Measurements from ENCODE around the gene OXER1. TPM values are rescaled to one million over a fixed set of nuclear protein-coding genes. Genes with fewer than 3 reads are reported as not detected.

OXER1 gene
- total and polyA plus RNA-seq, 2 of the 13 experiments (the other 11 are each of a cell fraction or from before 2014, with no cell fraction given), result 8.0 to 9.0 TPM

DNA sequence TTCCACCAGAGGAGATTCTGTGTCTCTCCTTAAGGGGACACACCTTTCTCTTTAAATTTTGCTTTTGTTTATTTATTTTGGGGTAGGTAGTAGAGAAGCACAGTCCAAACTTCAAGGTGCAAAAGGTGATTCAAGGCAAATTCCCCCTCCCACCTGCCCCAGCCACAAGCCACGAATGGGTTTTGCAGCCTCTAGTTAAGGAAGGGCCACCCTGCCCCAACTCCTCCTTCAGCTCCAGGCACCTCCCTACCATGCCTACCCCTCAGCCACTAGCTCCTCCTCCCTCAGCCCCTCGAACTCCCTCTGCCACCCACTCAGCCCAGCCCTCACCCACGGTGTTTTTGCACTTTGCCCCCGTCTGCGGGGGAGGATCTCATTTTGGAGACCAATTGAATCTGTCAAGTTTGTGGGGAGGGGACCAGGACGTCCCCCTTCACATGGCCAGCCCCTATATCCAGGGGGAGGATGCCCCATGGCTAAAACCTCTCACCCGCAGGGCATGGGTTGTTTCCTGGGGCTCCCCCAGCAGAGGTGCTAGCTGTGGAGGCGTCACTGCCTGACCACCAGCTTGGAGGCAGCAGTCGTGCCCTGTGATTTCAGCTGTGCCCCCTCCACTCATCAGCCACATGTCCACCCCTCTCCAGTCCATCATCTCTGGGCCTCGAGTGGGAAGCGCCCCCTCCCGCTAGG lies 24.0 kb upstream of the OXER1 start (continued):
- TF ChIP-seq CBX1 (IDR thresholded peaks at IDR 0.05; ENCODE audit: low read depth) (no peak), ATAD3A (CRISPR knock-in tag; IDR thresholded peaks at IDR 0.05) (no peak), NFYC (CRISPR knock-in tag; IDR thresholded peaks at IDR 0.05) (0 out of 2 replicates have a peak, but pooled peaks have one; percentile 13), ZMAT3 (CRISPR knock-in tag; conservative IDR thresholded peaks at IDR 0.05) (no peak), NR1H2 (CRISPR knock-in tag; IDR thresholded peaks at IDR 0.05; ENCODE audit: borderline replicate concordance, low read depth) (no peak), NCOA2 (CRISPR knock-in tag; IDR thresholded peaks at IDR 0.05) (0 out of 2 replicates have a peak, but pooled peaks have one; percentile 44), RXRB (CRISPR knock-in tag; IDR thresholded peaks at IDR 0.05; ENCODE audit: borderline replicate concordance) (peak; percentile 67; the same call in 1 of the 2 replicates), ZFX (CRISPR knock-in tag; IDR thresholded peaks at IDR 0.05; ENCODE audit: low read depth) (no peak; the same call in 1 of the 2 replicates), JDP2 (CRISPR knock-in tag; IDR thresholded peaks at IDR 0.05; ENCODE audit: borderline replicate concordance) (no peak)
- TF ChIP-seq, protein P1, sequence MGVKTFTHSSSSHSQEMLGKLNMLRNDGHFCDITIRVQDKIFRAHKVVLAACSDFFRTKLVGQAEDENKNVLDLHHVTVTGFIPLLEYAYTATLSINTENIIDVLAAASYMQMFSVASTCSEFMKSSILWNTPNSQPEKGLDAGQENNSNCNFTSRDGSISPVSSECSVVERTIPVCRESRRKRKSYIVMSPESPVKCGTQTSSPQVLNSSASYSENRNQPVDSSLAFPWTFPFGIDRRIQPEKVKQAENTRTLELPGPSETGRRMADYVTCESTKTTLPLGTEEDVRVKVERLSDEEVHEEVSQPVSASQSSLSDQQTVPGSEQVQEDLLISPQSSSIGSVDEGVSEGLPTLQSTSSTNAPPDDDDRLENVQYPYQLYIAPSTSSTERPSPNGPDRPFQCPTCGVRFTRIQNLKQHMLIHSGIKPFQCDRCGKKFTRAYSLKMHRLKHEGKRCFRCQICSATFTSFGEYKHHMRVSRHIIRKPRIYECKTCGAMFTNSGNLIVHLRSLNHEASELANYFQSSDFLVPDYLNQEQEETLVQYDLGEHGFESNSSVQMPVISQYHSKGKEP (CRISPR knock-in tag; IDR thresholded peaks at IDR 0.05), result no peak
- TF ChIP-seq, protein P2, sequence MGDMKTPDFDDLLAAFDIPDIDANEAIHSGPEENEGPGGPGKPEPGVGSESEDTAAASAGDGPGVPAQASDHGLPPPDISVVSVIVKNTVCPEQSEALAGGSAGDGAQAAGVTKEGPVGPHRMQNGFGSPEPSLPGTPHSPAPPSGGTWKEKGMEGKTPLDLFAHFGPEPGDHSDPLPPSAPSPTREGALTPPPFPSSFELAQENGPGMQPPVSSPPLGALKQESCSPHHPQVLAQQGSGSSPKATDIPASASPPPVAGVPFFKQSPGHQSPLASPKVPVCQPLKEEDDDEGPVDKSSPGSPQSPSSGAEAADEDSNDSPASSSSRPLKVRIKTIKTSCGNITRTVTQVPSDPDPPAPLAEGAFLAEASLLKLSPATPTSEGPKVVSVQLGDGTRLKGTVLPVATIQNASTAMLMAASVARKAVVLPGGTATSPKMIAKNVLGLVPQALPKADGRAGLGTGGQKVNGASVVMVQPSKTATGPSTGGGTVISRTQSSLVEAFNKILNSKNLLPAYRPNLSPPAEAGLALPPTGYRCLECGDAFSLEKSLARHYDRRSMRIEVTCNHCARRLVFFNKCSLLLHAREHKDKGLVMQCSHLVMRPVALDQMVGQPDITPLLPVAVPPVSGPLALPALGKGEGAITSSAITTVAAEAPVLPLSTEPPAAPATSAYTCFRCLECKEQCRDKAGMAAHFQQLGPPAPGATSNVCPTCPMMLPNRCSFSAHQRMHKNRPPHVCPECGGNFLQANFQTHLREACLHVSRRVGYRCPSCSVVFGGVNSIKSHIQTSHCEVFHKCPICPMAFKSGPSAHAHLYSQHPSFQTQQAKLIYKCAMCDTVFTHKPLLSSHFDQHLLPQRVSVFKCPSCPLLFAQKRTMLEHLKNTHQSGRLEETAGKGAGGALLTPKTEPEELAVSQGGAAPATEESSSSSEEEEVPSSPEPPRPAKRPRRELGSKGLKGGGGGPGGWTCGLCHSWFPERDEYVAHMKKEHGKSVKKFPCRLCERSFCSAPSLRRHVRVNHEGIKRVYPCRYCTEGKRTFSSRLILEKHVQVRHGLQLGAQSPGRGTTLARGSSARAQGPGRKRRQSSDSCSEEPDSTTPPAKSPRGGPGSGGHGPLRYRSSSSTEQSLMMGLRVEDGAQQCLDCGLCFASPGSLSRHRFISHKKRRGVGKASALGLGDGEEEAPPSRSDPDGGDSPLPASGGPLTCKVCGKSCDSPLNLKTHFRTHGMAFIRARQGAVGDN (CRISPR knock-in tag; IDR thresholded peaks at IDR 0.05), result peak; percentile 51; the same call in 1 of the 2 replicates
- TF ChIP-seq, protein P3, sequence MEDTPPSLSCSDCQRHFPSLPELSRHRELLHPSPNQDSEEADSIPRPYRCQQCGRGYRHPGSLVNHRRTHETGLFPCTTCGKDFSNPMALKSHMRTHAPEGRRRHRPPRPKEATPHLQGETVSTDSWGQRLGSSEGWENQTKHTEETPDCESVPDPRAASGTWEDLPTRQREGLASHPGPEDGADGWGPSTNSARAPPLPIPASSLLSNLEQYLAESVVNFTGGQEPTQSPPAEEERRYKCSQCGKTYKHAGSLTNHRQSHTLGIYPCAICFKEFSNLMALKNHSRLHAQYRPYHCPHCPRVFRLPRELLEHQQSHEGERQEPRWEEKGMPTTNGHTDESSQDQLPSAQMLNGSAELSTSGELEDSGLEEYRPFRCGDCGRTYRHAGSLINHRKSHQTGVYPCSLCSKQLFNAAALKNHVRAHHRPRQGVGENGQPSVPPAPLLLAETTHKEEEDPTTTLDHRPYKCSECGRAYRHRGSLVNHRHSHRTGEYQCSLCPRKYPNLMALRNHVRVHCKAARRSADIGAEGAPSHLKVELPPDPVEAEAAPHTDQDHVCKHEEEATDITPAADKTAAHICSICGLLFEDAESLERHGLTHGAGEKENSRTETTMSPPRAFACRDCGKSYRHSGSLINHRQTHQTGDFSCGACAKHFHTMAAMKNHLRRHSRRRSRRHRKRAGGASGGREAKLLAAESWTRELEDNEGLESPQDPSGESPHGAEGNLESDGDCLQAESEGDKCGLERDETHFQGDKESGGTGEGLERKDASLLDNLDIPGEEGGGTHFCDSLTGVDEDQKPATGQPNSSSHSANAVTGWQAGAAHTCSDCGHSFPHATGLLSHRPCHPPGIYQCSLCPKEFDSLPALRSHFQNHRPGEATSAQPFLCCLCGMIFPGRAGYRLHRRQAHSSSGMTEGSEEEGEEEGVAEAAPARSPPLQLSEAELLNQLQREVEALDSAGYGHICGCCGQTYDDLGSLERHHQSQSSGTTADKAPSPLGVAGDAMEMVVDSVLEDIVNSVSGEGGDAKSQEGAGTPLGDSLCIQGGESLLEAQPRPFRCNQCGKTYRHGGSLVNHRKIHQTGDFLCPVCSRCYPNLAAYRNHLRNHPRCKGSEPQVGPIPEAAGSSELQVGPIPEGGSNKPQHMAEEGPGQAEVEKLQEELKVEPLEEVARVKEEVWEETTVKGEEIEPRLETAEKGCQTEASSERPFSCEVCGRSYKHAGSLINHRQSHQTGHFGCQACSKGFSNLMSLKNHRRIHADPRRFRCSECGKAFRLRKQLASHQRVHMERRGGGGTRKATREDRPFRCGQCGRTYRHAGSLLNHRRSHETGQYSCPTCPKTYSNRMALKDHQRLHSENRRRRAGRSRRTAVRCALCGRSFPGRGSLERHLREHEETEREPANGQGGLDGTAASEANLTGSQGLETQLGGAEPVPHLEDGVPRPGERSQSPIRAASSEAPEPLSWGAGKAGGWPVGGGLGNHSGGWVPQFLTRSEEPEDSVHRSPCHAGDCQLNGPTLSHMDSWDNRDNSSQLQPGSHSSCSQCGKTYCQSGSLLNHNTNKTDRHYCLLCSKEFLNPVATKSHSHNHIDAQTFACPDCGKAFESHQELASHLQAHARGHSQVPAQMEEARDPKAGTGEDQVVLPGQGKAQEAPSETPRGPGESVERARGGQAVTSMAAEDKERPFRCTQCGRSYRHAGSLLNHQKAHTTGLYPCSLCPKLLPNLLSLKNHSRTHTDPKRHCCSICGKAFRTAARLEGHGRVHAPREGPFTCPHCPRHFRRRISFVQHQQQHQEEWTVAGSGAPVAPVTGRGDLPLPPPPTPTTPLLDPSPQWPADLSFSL (CRISPR knock-in tag; IDR thresholded peaks at IDR 0.05), result no peak
- TF ChIP-seq, protein P4, sequence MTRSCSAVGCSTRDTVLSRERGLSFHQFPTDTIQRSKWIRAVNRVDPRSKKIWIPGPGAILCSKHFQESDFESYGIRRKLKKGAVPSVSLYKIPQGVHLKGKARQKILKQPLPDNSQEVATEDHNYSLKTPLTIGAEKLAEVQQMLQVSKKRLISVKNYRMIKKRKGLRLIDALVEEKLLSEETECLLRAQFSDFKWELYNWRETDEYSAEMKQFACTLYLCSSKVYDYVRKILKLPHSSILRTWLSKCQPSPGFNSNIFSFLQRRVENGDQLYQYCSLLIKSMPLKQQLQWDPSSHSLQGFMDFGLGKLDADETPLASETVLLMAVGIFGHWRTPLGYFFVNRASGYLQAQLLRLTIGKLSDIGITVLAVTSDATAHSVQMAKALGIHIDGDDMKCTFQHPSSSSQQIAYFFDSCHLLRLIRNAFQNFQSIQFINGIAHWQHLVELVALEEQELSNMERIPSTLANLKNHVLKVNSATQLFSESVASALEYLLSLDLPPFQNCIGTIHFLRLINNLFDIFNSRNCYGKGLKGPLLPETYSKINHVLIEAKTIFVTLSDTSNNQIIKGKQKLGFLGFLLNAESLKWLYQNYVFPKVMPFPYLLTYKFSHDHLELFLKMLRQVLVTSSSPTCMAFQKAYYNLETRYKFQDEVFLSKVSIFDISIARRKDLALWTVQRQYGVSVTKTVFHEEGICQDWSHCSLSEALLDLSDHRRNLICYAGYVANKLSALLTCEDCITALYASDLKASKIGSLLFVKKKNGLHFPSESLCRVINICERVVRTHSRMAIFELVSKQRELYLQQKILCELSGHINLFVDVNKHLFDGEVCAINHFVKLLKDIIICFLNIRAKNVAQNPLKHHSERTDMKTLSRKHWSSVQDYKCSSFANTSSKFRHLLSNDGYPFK (CRISPR knock-in tag; IDR thresholded peaks at IDR 0.05; ENCODE audit: borderline replicate concordance), result 0 out of 2 replicates have a peak, but pooled peaks have one; percentile 37
